Pulmonary artery endothelial cell (primary cell): ENCODE results near the gene PLA2G4C. TPM values are rescaled to one million over a fixed set of nuclear protein-coding genes. Genes with fewer than 3 reads are reported as not detected.
A peak's percentile ranks its signal among the peaks of the same experiment; 100 is the strongest.

Experiments used
- DNase-seq: peaks from one replicate; pipeline ENCODE4 v3.0.0-alpha.2; 2011; ENCODE audit warnings: low read depth, low spot score
- total RNA-seq: library from RNA; depleted of rRNA; stranded (reverse); fragments of >200 nt; gene quantifications from 2 replicates; pipeline ENCODE4 v1.2.3, GENCODE V29; 2014

The PLA2G4C gene, protein sequence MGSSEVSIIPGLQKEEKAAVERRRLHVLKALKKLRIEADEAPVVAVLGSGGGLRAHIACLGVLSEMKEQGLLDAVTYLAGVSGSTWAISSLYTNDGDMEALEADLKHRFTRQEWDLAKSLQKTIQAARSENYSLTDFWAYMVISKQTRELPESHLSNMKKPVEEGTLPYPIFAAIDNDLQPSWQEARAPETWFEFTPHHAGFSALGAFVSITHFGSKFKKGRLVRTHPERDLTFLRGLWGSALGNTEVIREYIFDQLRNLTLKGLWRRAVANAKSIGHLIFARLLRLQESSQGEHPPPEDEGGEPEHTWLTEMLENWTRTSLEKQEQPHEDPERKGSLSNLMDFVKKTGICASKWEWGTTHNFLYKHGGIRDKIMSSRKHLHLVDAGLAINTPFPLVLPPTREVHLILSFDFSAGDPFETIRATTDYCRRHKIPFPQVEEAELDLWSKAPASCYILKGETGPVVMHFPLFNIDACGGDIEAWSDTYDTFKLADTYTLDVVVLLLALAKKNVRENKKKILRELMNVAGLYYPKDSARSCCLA
- total RNA-seq, result 58.5 and 59.5 TPM in 2 replicates

GRCh38 chr19:48110350-48110966 is at the start of gene PLA2G4C:
Gene PLA2G4C, minus strand, starts transcription at chr19:48110817. Its CDS starts 4,288 bp downstream, at chr19:48106529.
- DNase-seq, result peak; percentile 87

DNA sequence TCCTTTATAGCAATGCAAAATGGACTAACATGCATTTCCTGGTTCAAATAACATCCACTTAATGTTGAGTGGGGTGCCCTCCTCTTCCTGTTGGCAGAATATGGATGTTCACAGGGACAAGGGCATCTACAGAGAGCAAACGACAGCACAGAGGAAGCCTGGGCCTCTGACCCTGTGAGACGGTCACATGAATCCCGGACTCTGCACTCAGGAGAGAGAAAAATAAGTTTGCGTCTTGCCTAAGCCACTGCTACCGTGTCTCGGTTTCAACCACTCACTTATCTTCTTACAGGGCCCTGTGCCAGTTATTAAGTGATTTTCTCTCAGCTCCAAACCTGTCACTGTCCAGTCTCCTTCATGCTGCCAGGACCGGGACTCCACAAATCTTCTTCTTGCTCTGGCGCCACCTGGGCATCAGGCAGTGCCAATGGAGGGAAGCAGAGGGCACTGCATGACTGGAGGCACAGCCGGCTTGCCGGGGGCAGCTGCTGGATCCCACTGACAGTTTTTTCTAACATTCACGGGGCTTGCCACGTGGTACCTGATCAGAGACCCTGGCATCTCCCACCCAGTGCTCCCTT is 47.7 kb upstream of the PLA2G4C start:
- DNase-seq, result no peak

GRCh38 chr19:48154003-48154402 is 43.4 kb upstream of the PLA2G4C start:
- DNase-seq, result no peak

GRCh38 chr19:48152551-48152950 is 41.9 kb upstream of the PLA2G4C start:
- DNase-seq, result peak; percentile 97

GRCh38 chr19:48149430-48149829 is 38.8 kb upstream of the PLA2G4C start:
- no peak for DNase-seq

GRCh38 chr19:48148576-48148975 is 38.0 kb upstream of the PLA2G4C start:
- no peak for DNase-seq

DNA sequence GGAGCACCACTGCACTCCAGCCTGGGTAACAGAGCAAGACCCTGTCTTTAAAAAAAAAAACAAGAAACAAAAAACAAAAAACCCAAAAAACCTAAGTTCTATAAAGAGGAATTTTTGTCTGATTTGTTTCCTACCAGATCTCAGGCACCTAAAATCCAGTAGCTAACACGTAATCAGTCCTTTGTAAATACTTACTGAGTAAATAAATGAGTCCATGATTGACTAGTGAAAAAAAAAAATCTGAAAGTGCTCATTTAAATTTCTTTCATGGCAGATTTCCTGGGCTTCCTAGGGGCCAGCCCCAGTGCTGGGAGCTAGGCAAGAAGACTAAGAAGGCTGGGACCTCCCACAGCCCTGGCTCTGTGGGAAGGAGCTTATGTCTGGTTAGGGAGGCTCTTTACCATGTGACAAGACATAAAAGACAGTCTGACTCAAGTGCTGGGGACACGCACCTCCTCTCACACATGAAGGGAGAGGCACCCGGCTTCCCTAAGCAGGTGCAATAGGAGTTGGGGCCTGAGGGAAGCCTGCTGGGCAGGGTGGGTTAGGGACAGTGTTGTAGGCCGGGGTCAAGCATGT is 37.1 kb upstream of the PLA2G4C start:
- no peak for DNase-seq

- no peak for DNase-seq
These were observed 28.4 kb upstream of the PLA2G4C start for GRCh38 chr19:48139053-48139452.

- DNase-seq, result no peak
These were observed 26.8 kb upstream of the PLA2G4C start for GRCh38 chr19:48137411-48137810.

- DNase-seq, result no peak
These were observed 25.9 kb upstream of the PLA2G4C start for GRCh38 chr19:48136547-48136946.

DNA sequence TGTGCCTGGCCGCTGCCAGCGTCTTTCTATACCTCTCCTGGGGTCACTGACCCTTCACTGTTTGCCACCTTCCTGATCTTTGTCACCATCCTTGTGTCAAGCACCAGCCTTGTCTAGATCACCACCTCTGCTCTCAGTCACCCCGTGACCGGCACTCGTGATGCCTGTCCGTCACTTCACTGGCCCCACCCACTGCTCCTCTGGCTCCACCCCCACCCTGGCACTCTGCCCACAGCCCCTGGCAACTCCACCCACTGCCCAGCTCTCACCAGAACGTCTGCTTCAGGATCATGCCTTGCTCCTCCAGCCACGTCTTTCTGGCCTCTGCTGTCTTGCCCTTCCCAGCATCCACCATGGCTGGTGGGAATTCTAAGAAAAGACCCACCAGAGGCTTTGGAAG is 24.8 kb upstream of the PLA2G4C start:
- DNase-seq, result no peak

DNA sequence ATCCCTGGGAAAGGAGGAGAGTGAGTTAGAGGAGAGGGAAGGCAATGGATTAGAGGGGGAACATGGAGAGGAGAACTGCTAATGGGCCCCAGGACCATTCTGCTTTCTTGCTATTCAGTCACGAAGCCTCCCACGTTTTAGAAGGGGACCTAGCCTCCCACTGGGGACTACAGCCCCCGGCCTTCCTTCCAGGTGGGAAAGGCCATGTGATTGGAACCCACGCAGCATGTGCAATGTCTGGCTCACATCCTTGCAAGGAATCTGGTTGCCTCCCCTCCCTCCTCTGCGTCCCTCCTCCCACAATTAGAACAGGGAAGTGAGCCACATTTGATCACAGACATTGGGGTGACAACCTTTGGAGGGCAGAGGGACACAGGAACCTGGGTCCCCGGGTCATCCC is 22.5 kb upstream of the PLA2G4C start:
- no peak for DNase-seq

DNA sequence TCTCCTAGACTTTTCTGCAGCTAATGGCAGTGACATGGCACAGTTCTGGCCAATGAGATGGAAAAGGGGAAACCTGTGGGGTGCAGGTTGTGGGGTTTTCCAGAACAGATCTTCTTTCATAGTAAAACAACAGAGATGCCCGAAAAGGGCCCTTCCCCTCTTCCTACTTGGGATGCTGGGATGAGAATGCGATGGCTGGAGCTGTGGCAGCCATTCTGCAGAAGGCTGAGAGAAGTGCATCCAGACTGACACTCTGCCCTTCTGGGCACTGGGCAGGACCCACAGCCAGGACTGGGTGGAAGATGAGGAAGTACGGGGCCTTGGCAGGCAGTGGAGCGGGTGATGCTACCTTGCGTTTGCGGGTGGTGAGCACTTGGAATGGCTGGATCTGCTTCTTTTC is 16.9 kb upstream of the PLA2G4C start:
- no peak for DNase-seq

GRCh38 chr19:48123907-48124651 is 13.5 kb upstream of the PLA2G4C start:
- DNase-seq, result peak; percentile 87

GRCh38 chr19:48122421-48122820 is 11.8 kb upstream of the PLA2G4C start:
- DNase-seq, result no peak

DNA sequence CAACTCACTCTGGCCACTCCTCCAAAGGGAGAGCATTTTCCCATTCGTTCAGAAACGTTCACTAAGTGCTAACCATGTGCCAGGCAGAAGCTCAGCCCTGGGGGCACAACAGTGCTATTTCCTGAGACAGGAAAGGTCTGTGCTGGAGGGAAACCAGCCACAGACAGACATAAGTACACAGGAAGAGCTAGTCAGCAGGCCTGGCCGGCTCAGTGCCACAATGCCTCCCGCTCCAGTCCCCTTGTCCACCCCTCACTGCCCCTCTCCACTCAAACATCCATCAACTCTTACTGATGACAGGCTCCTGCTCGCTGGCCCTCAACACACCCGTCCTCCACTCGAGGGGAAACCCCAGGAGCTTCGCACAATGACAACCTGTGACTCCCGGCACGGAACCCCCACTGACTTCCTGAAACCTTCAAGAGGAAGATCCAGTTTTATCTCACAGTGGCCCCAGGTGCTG is 11.3 kb upstream of the PLA2G4C start:
- DNase-seq, result peak; percentile 99

DNA sequence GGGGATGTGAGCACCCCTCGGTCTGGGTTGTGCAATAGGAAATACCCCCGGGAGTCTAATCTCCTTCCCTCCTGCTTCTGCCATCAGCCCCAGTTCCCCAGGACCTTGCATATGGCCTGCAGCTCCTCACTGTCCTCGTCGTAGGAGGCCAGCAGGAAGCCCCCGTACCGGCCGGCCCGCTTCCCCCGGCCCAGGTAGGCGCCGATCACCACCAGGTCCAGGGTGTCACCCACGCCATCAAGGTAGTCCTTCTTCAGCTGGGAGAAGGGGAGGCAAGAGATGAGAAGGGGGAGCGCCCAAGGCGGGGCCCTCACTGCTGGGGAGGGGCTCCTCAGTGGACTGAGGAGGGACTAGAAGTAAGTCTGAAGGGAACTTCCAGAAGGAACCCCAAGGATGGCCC is 10.4 kb upstream of the PLA2G4C start:
- no peak for DNase-seq

- DNase-seq, result no peak
These were observed 9.9 kb upstream of the PLA2G4C start for GRCh38 chr19:48120505-48120904.

DNA sequence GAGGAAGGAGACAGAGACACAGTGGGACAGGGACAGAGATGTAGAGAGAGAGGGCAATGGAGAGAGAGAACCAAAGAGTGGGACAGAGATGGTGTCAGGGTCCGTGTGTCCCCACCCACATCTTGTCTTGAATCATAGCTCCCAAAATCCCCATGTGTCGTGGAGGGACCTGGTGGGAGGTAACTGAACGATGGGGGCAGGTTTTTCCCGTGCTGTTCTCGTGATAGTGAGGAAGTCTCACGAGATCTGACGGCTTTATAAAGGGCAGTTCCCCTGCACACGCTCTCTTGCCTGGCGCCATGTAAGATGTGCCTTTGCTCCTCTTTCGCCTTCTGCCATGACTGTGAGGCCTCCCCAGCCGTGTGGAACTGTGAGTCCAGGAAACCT is 7.5 kb upstream of the PLA2G4C start:
- DNase-seq, result no peak

- DNase-seq, result no peak
These were observed 7.0 kb upstream of the PLA2G4C start for GRCh38 chr19:48117515-48118130.
